H1 (cell line): ENCODE results near the gene HIPK1. TPM values are rescaled to one million over a fixed set of nuclear protein-coding genes. Genes with fewer than 3 reads are reported as not detected.

Experiments used
- CTCF ChIA-PET: fragments of 300-600 bp; sonication (Branson Sonifier 250); formaldehyde crosslinking; loops from one replicate; lab custom pipeline; 2021; ENCODE audit not compliant: partially characterized antibody; lab: Charles Lee
- POLR2A ChIA-PET: fragments of 300-600 bp; sonication (Branson Sonifier 250); formaldehyde crosslinking; loops from one replicate; lab custom pipeline; 2021; ENCODE audit warnings: inconsistent platforms; ENCODE audit not compliant: partially characterized antibody; lab: Charles Lee
- DNase-seq, 2 experiments: peaks; one replicate each; pipeline versions ENCODE4 v3.0.0 to v3.0.0-alpha.2; 2010 to 2022; ENCODE audit warnings: low spot score in 2 of 2, low read depth in 1 of 2, mixed read lengths in 1 of 2
- FAIRE-seq: peaks from 2 replicates; lab custom pipeline; 2011; peaks lifted over from hg19 to GRCh38; lab: Jason Lieb, UNC
- H2AFZ ChIP-seq: 2 replicates; pipeline ENCODE4 v1.8.1; 2012; ENCODE audit warnings: low read length, inconsistent platforms
- H2AK5ac ChIP-seq: 2 replicates; pipeline ENCODE4 v1.6.1; 2013; ENCODE audit warnings: low read depth, low read length
- H2BK120ac ChIP-seq: replicated peaks from 2 replicates; pipeline ENCODE3; 2013; ENCODE audit warnings: low read depth, low read length, inconsistent platforms
- H2BK12ac ChIP-seq: 2 replicates; pipeline ENCODE4 v1.6.1; 2013; ENCODE audit warnings: low read depth, low read length
- H2BK15ac ChIP-seq: 2 replicates; pipeline ENCODE4 v1.6.1; 2013; ENCODE audit warnings: low read length
- H2BK20ac ChIP-seq: 2 replicates; pipeline ENCODE4 v1.6.1; 2013; ENCODE audit warnings: low read length
- H2BK5ac ChIP-seq: 2 replicates; pipeline ENCODE4 v1.6.1; 2013; ENCODE audit warnings: low read depth, low read length
- H3K14ac ChIP-seq: 2 replicates; pipeline ENCODE4 v1.6.1; 2013; ENCODE audit warnings: inconsistent platforms; ENCODE audit not compliant: insufficient read length
- H3K18ac ChIP-seq: 2 replicates; pipeline ENCODE4 v1.6.1; 2013; ENCODE audit warnings: low read length; ENCODE audit errors: extremely low read depth
- H3K23ac ChIP-seq: 2 replicates; pipeline ENCODE4 v1.6.1; 2013; ENCODE audit warnings: inconsistent platforms; ENCODE audit not compliant: insufficient read length
- H3K23me2 ChIP-seq: 2 replicates; pipeline ENCODE4 v1.6.1; 2013; ENCODE audit warnings: low read depth, low read length
- H3K27ac ChIP-seq: 2 replicates; pipeline ENCODE4 v1.6.1; 2011; ENCODE audit warnings: low read depth, low read length, inconsistent platforms
- H3K27me3 ChIP-seq, 4 experiments: replicated peaks in 1 of 4; 1 replicate in 1 of 4; 2 replicates in 3 of 4; pipeline versions ENCODE4 v1.6.1 to v1.8.1; 2011 to 2013; ENCODE audit warnings: low read length in 3 of 4, mild to moderate bottlenecking in 3 of 4, inconsistent platforms in 2 of 4, mixed read lengths in 2 of 4, moderate library complexity in 1 of 4; ENCODE audit not compliant: control insufficient read depth in 3 of 4, insufficient read depth in 3 of 4; ENCODE audit errors: extremely low read depth in 1 of 4
- H3K36me3 ChIP-seq, 4 experiments: 2 replicates each; pipeline versions ENCODE4 v1.6.1 to v1.8.1; 2011 to 2013; ENCODE audit warnings: mild to moderate bottlenecking in 4 of 4, low read length in 3 of 4, moderate library complexity in 2 of 4, control low read depth in 1 of 4, inconsistent platforms in 1 of 4; ENCODE audit not compliant: insufficient read depth in 4 of 4, control insufficient read depth in 2 of 4
- H3K4ac ChIP-seq: replicated peaks from 2 replicates; pipeline ENCODE3; 2013; ENCODE audit warnings: low read length, low read depth, mixed read lengths, inconsistent platforms; ENCODE audit not compliant: insufficient read length
- H3K4me1 ChIP-seq, 4 experiments: replicated peaks in 1 of 4; 1 replicate in 1 of 4; 2 replicates in 3 of 4; pipeline versions ENCODE4 v1.6.1 to v1.8.1; 2011 to 2013; ENCODE audit warnings: low read length in 3 of 4, inconsistent platforms in 2 of 4, mixed read lengths in 1 of 4; ENCODE audit not compliant: insufficient read depth in 4 of 4, control insufficient read depth in 3 of 4
- H3K4me2 ChIP-seq, 2 experiments: 2 replicates each; pipeline versions ENCODE4 v1.6.1 to v1.8.1; 2011 to 2013; ENCODE audit warnings: low read depth in 2 of 2, low read length in 2 of 2, control low read depth in 1 of 2, inconsistent platforms in 1 of 2, mild to moderate bottlenecking in 1 of 2; ENCODE audit not compliant: insufficient read depth in 1 of 2
- H3K4me3 ChIP-seq, 4 experiments: fragments of 200-600, 300-600 bp in 1 of 4; sonication (generic), shearing (Covaris generic), sonication (Bioruptor Twin) in 1 of 4; 2 replicates each; pipeline versions ENCODE4 v1.5.1 to v1.8.1; 2011 to 2016; ENCODE audit warnings: low read length in 4 of 4, low read depth in 3 of 4, control low read depth in 2 of 4, inconsistent platforms in 2 of 4, mild to moderate bottlenecking in 2 of 4, mixed read lengths in 1 of 4, moderate library complexity in 1 of 4; ENCODE audit not compliant: insufficient read depth in 2 of 4; ENCODE audit errors: extremely low read depth in 1 of 4
- H3K56ac ChIP-seq: replicated peaks from 2 replicates; pipeline ENCODE3; 2013; ENCODE audit warnings: low read depth, mild to moderate bottlenecking, mixed read lengths, low read length, inconsistent platforms; ENCODE audit not compliant: insufficient read length
- H3K79me1 ChIP-seq: 2 replicates; pipeline ENCODE4 v1.6.1; 2013; ENCODE audit warnings: low read depth, low read length, control low read depth
- H3K79me2 ChIP-seq, 2 experiments: 2 replicates each; pipeline versions ENCODE4 v1.6.1 to v1.8.1; 2012 to 2013; ENCODE audit warnings: low read length in 2 of 2, mild to moderate bottlenecking in 2 of 2, inconsistent platforms in 1 of 2; ENCODE audit not compliant: insufficient read depth in 2 of 2, control insufficient read depth in 1 of 2
- H3K9ac ChIP-seq, 4 experiments: replicated peaks in 1 of 4; 1 replicate in 1 of 4; 2 replicates in 3 of 4; pipeline versions ENCODE4 v1.6.1 to v1.8.1; 2011 to 2013; ENCODE audit warnings: low read depth in 3 of 4, low read length in 3 of 4, control low read depth in 2 of 4, mild to moderate bottlenecking in 2 of 4, moderate library complexity in 2 of 4, inconsistent platforms in 1 of 4; ENCODE audit errors: extremely low read depth in 1 of 4
- H3K9me3 ChIP-seq, 2 experiments: 2 replicates each; pipeline versions ENCODE4 v1.6.1 to v1.8.1; 2012 to 2013; ENCODE audit warnings: mild to moderate bottlenecking in 2 of 2, moderate library complexity in 2 of 2, control low read depth in 1 of 2, inconsistent platforms in 1 of 2, low read depth in 1 of 2, low read length in 1 of 2, mixed read lengths in 1 of 2; ENCODE audit not compliant: insufficient read depth in 2 of 2
- H4K20me1 ChIP-seq, 2 experiments: replicated peaks in 1 of 2; 2 replicates each; pipeline versions ENCODE3 to v1.8.1; 2011 to 2013; ENCODE audit warnings: inconsistent platforms in 2 of 2, low read length in 2 of 2, mild to moderate bottlenecking in 1 of 2; ENCODE audit not compliant: insufficient read depth in 2 of 2, control insufficient read depth in 1 of 2
- H4K5ac ChIP-seq: 2 replicates; pipeline ENCODE4 v1.6.1; 2013; ENCODE audit warnings: low read length, low read depth, mixed read lengths, inconsistent platforms; ENCODE audit not compliant: insufficient read length
- H4K8ac ChIP-seq: 2 replicates; pipeline ENCODE4 v1.8.0; 2013; ENCODE audit warnings: mild to moderate bottlenecking, moderate library complexity, low read length, inconsistent platforms; ENCODE audit not compliant: insufficient read depth; ENCODE audit errors: extremely low read depth
- H4K91ac ChIP-seq: replicated peaks from 2 replicates; pipeline ENCODE3; 2013; ENCODE audit warnings: low read length, mixed read lengths, inconsistent platforms; ENCODE audit not compliant: insufficient read length
- BCL11A ChIP-seq, 2 experiments: IDR thresholded peaks; one replicate each; pipeline ENCODE4 v1.6.1; 2011; ENCODE audit warnings: low read depth in 2 of 2, low read length in 2 of 2, mild to moderate bottlenecking in 2 of 2
- EP300 ChIP-seq, 2 experiments: IDR thresholded peaks; 1 replicate in 1 of 2; 2 replicates in 1 of 2; pipeline ENCODE4 v1.6.1; 2011 to 2012; ENCODE audit warnings: low read depth in 2 of 2, low read length in 2 of 2, mild to moderate bottlenecking in 2 of 2, borderline replicate concordance in 1 of 2, inconsistent platforms in 1 of 2, moderate library complexity in 1 of 2
- EZH2 ChIP-seq: fragments of 200-600 bp; sonication (generic); IDR thresholded peaks from 2 replicates; pipeline ENCODE4 v1.7.1; 2012; ENCODE audit warnings: low read depth, mild to moderate bottlenecking, moderate library complexity, low read length, inconsistent platforms; ENCODE audit not compliant: severe bottlenecking
- KDM4A ChIP-seq: IDR thresholded peaks from one replicate; pipeline ENCODE4 v1.7.1; 2012; ENCODE audit warnings: low read depth, mild to moderate bottlenecking, moderate library complexity, low read length, inconsistent platforms; ENCODE audit not compliant: severe bottlenecking
- NRF1 ChIP-seq: IDR thresholded peaks from 2 replicates; pipeline ENCODE4 v1.6.1; 2011; ENCODE audit warnings: mild to moderate bottlenecking, low read depth, low read length, improper control_type of control experiment
- POLR2A ChIP-seq, 2 experiments: IDR thresholded peaks; 1 replicate in 1 of 2; 2 replicates in 1 of 2; pipeline ENCODE4 v1.6.1; 2011; ENCODE audit warnings: low read depth in 2 of 2, low read length in 2 of 2, mild to moderate bottlenecking in 2 of 2; ENCODE audit errors: control extremely low read depth in 1 of 2
- SIRT6 ChIP-seq: IDR thresholded peaks from one replicate; pipeline ENCODE4 v1.7.1; 2012; ENCODE audit warnings: low read length, inconsistent platforms
- TEAD4 ChIP-seq: IDR thresholded peaks from 2 replicates; pipeline ENCODE4 v1.6.1; 2012; ENCODE audit warnings: low read depth, low read length, inconsistent platforms, mixed read lengths
- WGBS, 2 experiments: shearing (Covaris generic) in 1 of 2; methylation state at CpG; one replicate each; pipeline versions ENCODE4 v1.1.6 to v1.1.7; 2013 to 2015; ENCODE audit warnings: low lambda C conversion rate in 2 of 2, mixed read lengths in 2 of 2, inconsistent platforms in 1 of 2, low coverage in 1 of 2, missing lambda C conversion rate in 1 of 2; ENCODE audit not compliant: insufficient replicate concordance in 2 of 2, insufficient coverage in 1 of 2, insufficient read length in 1 of 2; ENCODE audit errors: extremely low coverage in 1 of 2, missing lambda C conversion rate in 1 of 2; 5-methylcytosine and 5-hydroxymethylcytosine counted together
- polyA plus RNA-seq, 7 experiments: library from polyadenylated mRNA; depleted of rRNA in 3 of 7; stranded (reverse) in 5 of 7; unstranded in 2 of 7; fragments of >200 nt in 5 of 7; fragments of 200-250 nt in 2 of 7; gene quantifications; 1 replicate in 5 of 7; 2 replicates in 1 of 7; 4 replicates in 1 of 7; pipeline versions ENCODE4 v1.2.1 to v1.2.3, GENCODE V29; 2011 to 2013; ENCODE audit warnings: missing spikeins in 2 of 7, mixed read lengths in 2 of 7
- total RNA-seq: library from RNA; stranded (reverse); fragmentation: NEBNext Ultra II Directional; extraction: Animal tissue kit (Norgen Biotek cat#: 25700); gene quantifications from 2 replicates; pipeline ENCODE4 v1.2.1, GENCODE V29; 2021

Gene HIPK1
- total and polyA plus RNA-seq, 2 of the 8 experiments (the other 6 are each of a cell fraction or from before 2014, with no cell fraction given), result 46.2 to 64.3 TPM

DNA sequence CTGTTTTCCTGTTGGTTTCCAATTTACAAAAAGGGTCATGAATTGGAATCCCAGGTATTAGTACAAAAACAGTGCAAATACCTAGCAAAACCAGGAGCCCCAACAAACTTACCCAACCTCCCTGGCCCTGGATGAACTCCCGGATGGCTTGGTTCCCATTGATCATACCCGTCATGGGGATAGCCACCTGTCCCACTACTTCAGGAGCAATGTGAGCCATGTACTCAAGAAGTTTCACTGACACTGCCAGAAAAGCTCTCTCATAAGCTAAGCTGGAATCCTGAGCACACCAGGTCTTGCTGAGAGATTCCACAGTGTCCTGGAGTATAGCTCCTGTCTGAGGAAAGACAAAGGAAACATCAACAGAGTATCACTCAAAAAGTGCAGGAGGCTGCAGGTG is 47.5 kb upstream of the HIPK1 start:
- Histone ChIP-seq H3K79me1 (no peaks in the 10 kb centered on the region), H3K79me2 (no peaks in the 10 kb centered on the region), H3K27me3 (no peaks in the 10 kb centered on the region; a peak in 1 of 7 replicates), H4K20me1 (no peaks in the 10 kb centered on the region), H3K9me3 (no peaks in the 10 kb centered on the region), H2AK5ac (no peak overlapping the region), H2BK5ac (no peak overlapping the region), H4K8ac (no peak overlapping the region), H3K4me1 (no peaks in the 10 kb centered on the region), H3K18ac (no peak overlapping the region), H2BK15ac (no peak overlapping the region), H3K4me2 (no peak overlapping the region), H3K23ac (no peak overlapping the region), H2BK20ac (no peak overlapping the region), H3K27ac (no peak overlapping the region), H2AFZ (no peak overlapping the region), H3K4me3 (no peak overlapping the region), H2BK120ac (no peak overlapping the region), H3K23me2 (no peaks in the 10 kb centered on the region), H2BK12ac (no peak overlapping the region), H3K9ac (no peak overlapping the region), H3K14ac (no peak overlapping the region), H3K56ac (no peak overlapping the region), H4K91ac (no peak overlapping the region), H3K4ac (no peak overlapping the region), H3K36me3 (no peaks in the 10 kb centered on the region), H4K5ac (no peak overlapping the region)
- WGBS, 2 experiments, result 90% methylated on average over 2 of the region's 2 CpGs; no CpG with 5 or more reads in 1 of the 2 experiments
- CTCF ChIA-PET, result interaction anchor here (1.0 to 3.5 kb wide), 5 partner anchors 14 to 49 kb away, joined by 3 to 14 read pairs (median 4); partner anchors contain the start of gene AP4B1
- FAIRE-seq (no peak), DNase-seq (no peak)
- POLR2A ChIA-PET, result interaction anchor here (0.6 kb wide), 1 partner anchor 944 kb away, joined by 3 read pairs; no protein-coding TSS in a partner anchor
- TF ChIP-seq KDM4A, result no peak
- no peak for TF ChIP-seq TEAD4
- no peak for TF ChIP-seq NRF1
- TF ChIP-seq SIRT6, result no peak
- TF ChIP-seq EP300 (IDR thresholded peaks at IDR 0.05; ENCODE audit: borderline replicate concordance in 1 of 2, low read depth in 2 of 2, low read length in 2 of 2), result no peak
- TF ChIP-seq BCL11A (IDR thresholded peaks at IDR 0.05; ENCODE audit: low read depth in 2 of 2, low read length in 2 of 2), result no peak
- no peak for TF ChIP-seq EZH2
- TF ChIP-seq POLR2A (IDR thresholded peaks at IDR 0.05; ENCODE audit: control extremely low read depth in 1 of 2, low read depth in 2 of 2, low read length in 2 of 2), result no peak
